Body of pancreas (tissue), 4 donors: ENCODE results near the gene PTPRN2. TPM values are rescaled to one million over a fixed set of nuclear protein-coding genes. Genes with fewer than 3 reads are reported as not detected.

Source experiments
- ATAC-seq: fragments of 150-250 bp; one replicate; pipeline ENCODE4 v1.9.1; 2016
- DNase-seq, 4 donors: peaks; one replicate each; pipeline ENCODE4 v3.0.0-alpha.2; 2019
- H3K27ac ChIP-seq, 4 donors: fragments of 200-600 bp; sonication (generic); 1 replicate in 3 of 4; 2 replicates in 1 of 4; pipeline versions ENCODE4 v1.5.1 to v1.6.1; 2016 to 2019; ENCODE audit warnings: mild to moderate bottlenecking in 1 of 4, mixed read lengths in 1 of 4, moderate library complexity in 1 of 4
- H3K27me3 ChIP-seq, 2 donors: fragments of 200-600 bp; sonication (generic); one replicate each; pipeline ENCODE4 v1.6.0; 2016; ENCODE audit warnings: mild to moderate bottlenecking in 1 of 2
- H3K36me3 ChIP-seq, 2 donors: fragments of 200-600 bp; sonication (generic); replicated peaks in 1 of 2; 2 replicates each; pipeline ENCODE4 v1.5.1; 2016; ENCODE audit warnings: low read depth in 2 of 2; ENCODE audit not compliant: insufficient read depth in 1 of 2
- H3K4me1 ChIP-seq: fragments of 200-600 bp; sonication (generic); one replicate; pipeline ENCODE4 v1.6.0; 2016
- H3K4me3 ChIP-seq, 2 donors: fragments of 200-600 bp; sonication (generic); 1 replicate in 1 of 2; 2 replicates in 1 of 2; pipeline ENCODE4 v1.5.1; 2016 to 2019
- H3K9me3 ChIP-seq, 3 donors: fragments of 200-600 bp; sonication (generic); 1 replicate in 2 of 3; 2 replicates in 1 of 3; pipeline ENCODE4 v1.5.1; 2016
- POLR2A ChIP-seq, 3 donors: fragments of 450-650 bp; IDR thresholded peaks; one replicate each; pipeline ENCODE4 v1.6.1; 2016; ENCODE audit warnings: antibody characterized with exemption in 3 of 3, mild to moderate bottlenecking in 2 of 3
- WGBS, 2 donors: methylation state at CpG; one replicate each; pipeline ENCODE4 v1.1.5; 2017; 5-methylcytosine and 5-hydroxymethylcytosine counted together
- intact Hi-C: fragments of 100-400 bp; cut with DNase I; formaldehyde crosslinking; loops from one replicate; pipeline ENCODE4 v1.15.1; 2023
- total RNA-seq, 2 donors: library from RNA; depleted of rRNA; stranded (reverse); fragments of >200 nt; gene quantifications; one replicate each; pipeline ENCODE4 v1.1.0, GENCODE V29; 2016
- TF ChIP-seq, protein P1 (sequence below), 7 experiments: fragments of 450-650 bp in 4 of 7; fragments of 200-600 bp in 3 of 7; sonication (generic) in 3 of 7; IDR thresholded peaks; one replicate each; pipeline ENCODE4 v1.5.1; 2016 to 2019; ENCODE audit warnings: antibody characterized with exemption in 7 of 7

Gene PTPRN2
- total RNA-seq, 2 donors from 2014 or later = 31.6 to 76.1 TPM

DNA sequence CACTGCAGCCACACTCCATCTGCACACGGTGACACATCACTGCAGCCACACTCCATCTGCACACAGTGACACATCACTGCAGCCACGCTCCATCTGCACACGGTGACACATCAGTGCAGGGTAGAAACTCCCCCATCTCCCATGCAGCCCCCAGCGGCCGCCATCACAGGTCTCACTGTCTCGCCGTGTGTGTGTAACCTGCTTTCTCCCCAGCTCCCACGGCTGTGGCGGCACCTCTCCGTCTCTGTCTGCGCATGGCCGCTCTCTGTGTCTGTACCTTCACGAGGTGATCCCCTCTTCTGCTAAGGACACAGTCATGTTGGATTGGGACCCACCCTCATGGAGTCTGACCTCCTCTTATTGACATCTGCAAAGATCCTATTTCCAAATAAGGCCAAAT is 527.4 kb downstream of the PTPRN2 start:
- no peaks in the 10 kb centered on the region for H3K27me3 ChIP-seq
- no peaks in the 10 kb centered on the region for H3K4me1 ChIP-seq
- no peak overlapping the region for H3K4me3 ChIP-seq
- TF ChIP-seq, protein P1, sequence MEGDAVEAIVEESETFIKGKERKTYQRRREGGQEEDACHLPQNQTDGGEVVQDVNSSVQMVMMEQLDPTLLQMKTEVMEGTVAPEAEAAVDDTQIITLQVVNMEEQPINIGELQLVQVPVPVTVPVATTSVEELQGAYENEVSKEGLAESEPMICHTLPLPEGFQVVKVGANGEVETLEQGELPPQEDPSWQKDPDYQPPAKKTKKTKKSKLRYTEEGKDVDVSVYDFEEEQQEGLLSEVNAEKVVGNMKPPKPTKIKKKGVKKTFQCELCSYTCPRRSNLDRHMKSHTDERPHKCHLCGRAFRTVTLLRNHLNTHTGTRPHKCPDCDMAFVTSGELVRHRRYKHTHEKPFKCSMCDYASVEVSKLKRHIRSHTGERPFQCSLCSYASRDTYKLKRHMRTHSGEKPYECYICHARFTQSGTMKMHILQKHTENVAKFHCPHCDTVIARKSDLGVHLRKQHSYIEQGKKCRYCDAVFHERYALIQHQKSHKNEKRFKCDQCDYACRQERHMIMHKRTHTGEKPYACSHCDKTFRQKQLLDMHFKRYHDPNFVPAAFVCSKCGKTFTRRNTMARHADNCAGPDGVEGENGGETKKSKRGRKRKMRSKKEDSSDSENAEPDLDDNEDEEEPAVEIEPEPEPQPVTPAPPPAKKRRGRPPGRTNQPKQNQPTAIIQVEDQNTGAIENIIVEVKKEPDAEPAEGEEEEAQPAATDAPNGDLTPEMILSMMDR (IDR thresholded peaks at IDR 0.05) = no peak
- TF ChIP-seq POLR2A (IDR thresholded peaks at IDR 0.05) = no peak
- no peaks in the 10 kb centered on the region for H3K36me3 ChIP-seq
- no peak for DNase-seq
- WGBS, 2 donors = 88 to 97% methylated on average over 10 to 13 of the region's 13 CpGs
- no peak for ATAC-seq
- peaks cover 0 to 7% (median 0%) of the 10 kb centered on the region in 3 donors for H3K9me3 ChIP-seq
- H3K27ac ChIP-seq = no peak overlapping the region
- intact Hi-C loops = no loop called here

DNA sequence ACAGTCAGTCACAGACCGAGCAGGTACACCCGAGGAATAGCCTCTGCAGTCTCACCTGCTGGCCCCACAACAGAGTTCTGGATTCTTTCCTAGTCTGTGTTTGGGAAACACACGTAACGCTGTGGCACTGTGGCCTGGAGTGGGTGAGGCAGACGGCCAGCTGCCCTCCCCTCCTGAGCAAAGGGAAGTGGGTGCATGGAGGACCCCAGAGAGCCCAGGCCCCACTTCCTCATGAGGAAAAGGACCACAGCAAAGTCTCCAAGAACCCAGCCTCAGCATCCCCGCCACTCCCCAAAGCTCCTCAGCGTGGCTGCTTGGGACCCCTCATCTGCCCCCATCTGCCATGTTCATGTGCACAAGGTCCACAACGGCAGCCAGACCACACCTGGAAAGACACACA is 530.2 kb downstream of the PTPRN2 start:
- intact Hi-C loops = no loop called here
- TF ChIP-seq, protein P1 (IDR thresholded peaks at IDR 0.05) = no peak
- TF ChIP-seq POLR2A (IDR thresholded peaks at IDR 0.05) = no peak
- H3K4me3 ChIP-seq = no peak overlapping the region
- H3K27ac ChIP-seq = no peak overlapping the region
- H3K36me3 ChIP-seq = no peaks in the 10 kb centered on the region
- WGBS, 2 donors = 92% methylated on average over 4 to 8 of the region's 8 CpGs
- no peaks in the 10 kb centered on the region for H3K27me3 ChIP-seq
- no peaks in the 10 kb centered on the region for H3K9me3 ChIP-seq
- DNase-seq (no peak), ATAC-seq (no peak)
- H3K4me1 ChIP-seq = no peaks in the 10 kb centered on the region

DNA sequence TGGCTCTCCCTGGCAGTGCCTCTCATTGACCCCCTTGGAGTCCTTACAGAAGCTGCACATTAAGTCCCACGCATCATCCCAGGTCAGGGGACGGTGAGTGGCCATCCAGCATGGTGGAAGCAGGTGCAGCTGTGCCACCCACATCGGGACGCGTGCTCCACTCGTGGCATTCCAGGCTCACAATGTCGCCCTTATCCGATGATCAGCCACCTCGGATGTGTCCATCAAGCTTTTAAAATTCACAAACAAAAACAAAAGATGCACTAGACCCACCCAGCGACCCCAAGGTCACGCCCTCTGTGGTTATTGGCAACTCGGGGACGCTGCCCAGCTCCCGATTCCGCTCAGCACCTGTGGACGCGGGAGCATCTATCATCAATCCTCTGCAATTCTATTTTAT is 530.9 kb downstream of the PTPRN2 start:
- H3K4me1 ChIP-seq = no peaks in the 10 kb centered on the region
- DNase-seq (no peak), ATAC-seq (no peak)
- no peak overlapping the region for H3K27ac ChIP-seq
- H3K36me3 ChIP-seq = no peaks in the 10 kb centered on the region
- intact Hi-C loops = no loop called here
- TF ChIP-seq POLR2A (IDR thresholded peaks at IDR 0.05) = no peak
- TF ChIP-seq, protein P1 (IDR thresholded peaks at IDR 0.05) = no peak
- 89 to 93% methylated on average over 17 of the region's 17 CpGs for WGBS, 2 donors
- H3K27me3 ChIP-seq = no peaks in the 10 kb centered on the region
- H3K9me3 ChIP-seq = no peaks in the 10 kb centered on the region
- H3K4me3 ChIP-seq = no peak overlapping the region

DNA sequence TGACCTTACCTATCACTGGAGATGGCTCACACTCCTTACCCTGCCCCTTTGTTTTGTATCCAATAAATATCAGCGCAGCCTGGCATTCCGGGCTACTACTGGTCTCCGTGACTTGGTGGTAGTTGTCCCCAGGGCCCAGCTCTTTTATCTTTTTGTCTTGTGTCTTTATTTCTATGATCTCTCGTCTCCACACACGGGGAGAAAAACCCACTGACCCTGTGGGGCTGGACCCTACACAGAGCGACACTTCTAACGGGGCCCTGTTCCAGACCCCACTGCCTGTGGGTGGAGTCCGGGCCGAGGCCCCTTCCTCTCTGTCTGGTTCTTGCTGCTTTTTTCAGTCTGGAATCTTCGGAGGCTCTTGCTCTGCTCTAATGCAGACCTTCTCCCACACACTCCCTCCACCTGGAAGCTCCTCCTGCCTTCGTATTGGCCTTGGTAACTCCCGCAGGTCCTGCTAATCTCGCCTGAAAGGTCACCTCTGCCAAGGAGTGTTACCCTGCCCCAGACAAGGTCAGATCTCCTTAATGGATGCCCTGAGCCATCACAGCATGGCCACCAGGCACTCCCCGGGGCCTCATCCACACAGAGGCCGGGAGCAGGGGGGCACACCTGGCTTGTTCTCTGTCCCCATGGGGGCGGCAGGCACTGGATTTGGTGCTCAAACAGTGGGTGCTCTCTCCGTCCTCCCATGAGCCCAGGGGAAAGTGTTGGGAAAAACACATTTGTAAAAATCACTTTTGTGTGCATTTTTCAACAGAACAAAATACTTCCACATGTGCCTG is 531.7 kb downstream of the PTPRN2 start:
- Histone ChIP-seq H3K36me3 (no peaks in the 10 kb centered on the region), H3K9me3 (no peaks in the 10 kb centered on the region), H3K27ac (no peak overlapping the region), H3K4me3 (no peak overlapping the region), H3K27me3 (no peaks in the 10 kb centered on the region), H3K4me1 (no peaks in the 10 kb centered on the region)
- DNase-seq (no peak), ATAC-seq (no peak)
- WGBS, 2 donors = 89 to 93% methylated on average over 17 of the region's 17 CpGs
- TF ChIP-seq POLR2A (IDR thresholded peaks at IDR 0.05) = no peak
- TF ChIP-seq, protein P1 (IDR thresholded peaks at IDR 0.05) = no peak
- intact Hi-C loops = no loop called here

DNA sequence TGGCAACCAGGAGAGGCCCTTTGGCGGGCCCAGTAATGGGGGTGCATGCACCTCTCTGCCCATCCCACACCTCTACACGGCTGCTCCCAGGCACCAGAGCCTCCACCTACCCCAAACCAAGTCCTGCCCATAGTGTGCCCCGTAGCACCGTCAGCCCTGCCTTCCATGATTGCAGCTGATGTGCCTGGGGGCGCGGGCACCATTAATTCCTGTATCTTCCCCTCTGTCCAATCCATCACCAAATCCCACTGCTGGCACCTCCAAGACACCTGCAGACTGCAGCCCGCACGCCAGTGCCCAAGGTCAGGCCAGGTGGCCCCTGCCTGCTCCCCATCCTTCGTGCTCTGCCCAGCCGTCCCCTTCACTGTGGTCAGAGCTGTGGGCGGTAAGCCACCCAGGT is 533.0 kb downstream of the PTPRN2 start:
- ATAC-seq (no peak), DNase-seq (no peak)
- TF ChIP-seq POLR2A (IDR thresholded peaks at IDR 0.05) = no peak
- TF ChIP-seq, protein P1 (IDR thresholded peaks at IDR 0.05) = no peak

More for the DNA sequence above, 533.0 kb downstream of the PTPRN2 start:
- no peaks in the 10 kb centered on the region for H3K9me3 ChIP-seq
- no peak overlapping the region for H3K27ac ChIP-seq
- H3K36me3 ChIP-seq = no peaks in the 10 kb centered on the region
- no peak overlapping the region for H3K4me3 ChIP-seq
- H3K4me1 ChIP-seq = no peaks in the 10 kb centered on the region
- H3K27me3 ChIP-seq = no peaks in the 10 kb centered on the region
- 90 to 91% methylated on average over 11 of the region's 11 CpGs for WGBS, 2 donors
- intact Hi-C loops = no loop called here
